ENCODE measurements around the gene MARCHF2. TPM values are rescaled to one million over a fixed set of nuclear protein-coding genes. Genes with fewer than 3 reads are reported as not detected.

The MARCHF2 gene
- polyA plus RNA-seq, 1 donor from 2014 or later: 67.9 TPM

DNA sequence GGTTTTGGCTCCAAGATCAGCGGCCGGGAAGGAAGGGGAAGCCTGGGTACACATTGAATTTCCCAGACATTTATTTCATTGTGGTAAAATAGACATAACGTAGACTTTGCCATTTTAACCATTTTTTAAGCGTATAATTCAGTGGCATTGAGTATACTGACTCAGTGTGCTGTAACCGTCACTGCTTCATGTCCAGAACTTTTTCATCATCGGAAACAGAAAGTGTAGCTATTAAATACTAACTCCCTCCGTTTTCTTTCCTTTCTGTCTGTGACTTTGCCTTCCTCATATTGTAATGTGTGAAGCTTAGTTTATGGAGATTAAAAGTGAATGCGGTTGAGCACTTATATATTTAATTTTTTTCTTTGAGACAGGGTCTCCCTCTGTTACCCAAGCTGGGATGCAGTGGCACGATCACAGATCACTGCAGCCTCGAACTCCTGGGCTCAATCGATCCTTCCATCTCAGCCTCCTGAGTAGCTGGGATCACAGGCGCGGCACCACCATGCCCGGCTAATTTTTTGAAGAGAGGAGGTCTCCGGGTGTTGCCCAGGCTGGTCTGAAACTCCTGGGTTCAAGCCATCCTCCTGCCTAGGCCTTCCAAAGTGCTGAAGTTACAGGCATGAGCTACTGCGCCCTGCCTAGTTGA is 33.1 kb downstream of the MARCHF2 start:
- peak overlapping the region; percentile 97 for H3K4me3 ChIP-seq (ENCODE audit: low read length)
- TF ChIP-seq EP300 (conservative IDR thresholded peaks at IDR 0.05; ENCODE audit: poor library complexity, severe bottlenecking) (no peak), RAD21 (conservative IDR thresholded peaks at IDR 0.05) (no peak), EZH2 (IDR thresholded peaks at IDR 0.05; ENCODE audit: borderline replicate concordance, insufficient read depth, low read length, poor library complexity, severe bottlenecking) (no peak), MXI1 (conservative IDR thresholded peaks at IDR 0.05; ENCODE audit: poor library complexity, severe bottlenecking) (no peak), SMC3 (conservative IDR thresholded peaks at IDR 0.05; ENCODE audit: poor library complexity) (no peak), POLR2AphosphoS5 (IDR thresholded peaks at IDR 0.05) (no peak), TAF1 (IDR thresholded peaks at IDR 0.05; ENCODE audit: low read depth) (no peak)
- TF ChIP-seq, protein P1, sequence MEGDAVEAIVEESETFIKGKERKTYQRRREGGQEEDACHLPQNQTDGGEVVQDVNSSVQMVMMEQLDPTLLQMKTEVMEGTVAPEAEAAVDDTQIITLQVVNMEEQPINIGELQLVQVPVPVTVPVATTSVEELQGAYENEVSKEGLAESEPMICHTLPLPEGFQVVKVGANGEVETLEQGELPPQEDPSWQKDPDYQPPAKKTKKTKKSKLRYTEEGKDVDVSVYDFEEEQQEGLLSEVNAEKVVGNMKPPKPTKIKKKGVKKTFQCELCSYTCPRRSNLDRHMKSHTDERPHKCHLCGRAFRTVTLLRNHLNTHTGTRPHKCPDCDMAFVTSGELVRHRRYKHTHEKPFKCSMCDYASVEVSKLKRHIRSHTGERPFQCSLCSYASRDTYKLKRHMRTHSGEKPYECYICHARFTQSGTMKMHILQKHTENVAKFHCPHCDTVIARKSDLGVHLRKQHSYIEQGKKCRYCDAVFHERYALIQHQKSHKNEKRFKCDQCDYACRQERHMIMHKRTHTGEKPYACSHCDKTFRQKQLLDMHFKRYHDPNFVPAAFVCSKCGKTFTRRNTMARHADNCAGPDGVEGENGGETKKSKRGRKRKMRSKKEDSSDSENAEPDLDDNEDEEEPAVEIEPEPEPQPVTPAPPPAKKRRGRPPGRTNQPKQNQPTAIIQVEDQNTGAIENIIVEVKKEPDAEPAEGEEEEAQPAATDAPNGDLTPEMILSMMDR (IDR thresholded peaks at IDR 0.05; ENCODE audit: poor library complexity, severe bottlenecking): no peak
- TF ChIP-seq, protein P2, sequence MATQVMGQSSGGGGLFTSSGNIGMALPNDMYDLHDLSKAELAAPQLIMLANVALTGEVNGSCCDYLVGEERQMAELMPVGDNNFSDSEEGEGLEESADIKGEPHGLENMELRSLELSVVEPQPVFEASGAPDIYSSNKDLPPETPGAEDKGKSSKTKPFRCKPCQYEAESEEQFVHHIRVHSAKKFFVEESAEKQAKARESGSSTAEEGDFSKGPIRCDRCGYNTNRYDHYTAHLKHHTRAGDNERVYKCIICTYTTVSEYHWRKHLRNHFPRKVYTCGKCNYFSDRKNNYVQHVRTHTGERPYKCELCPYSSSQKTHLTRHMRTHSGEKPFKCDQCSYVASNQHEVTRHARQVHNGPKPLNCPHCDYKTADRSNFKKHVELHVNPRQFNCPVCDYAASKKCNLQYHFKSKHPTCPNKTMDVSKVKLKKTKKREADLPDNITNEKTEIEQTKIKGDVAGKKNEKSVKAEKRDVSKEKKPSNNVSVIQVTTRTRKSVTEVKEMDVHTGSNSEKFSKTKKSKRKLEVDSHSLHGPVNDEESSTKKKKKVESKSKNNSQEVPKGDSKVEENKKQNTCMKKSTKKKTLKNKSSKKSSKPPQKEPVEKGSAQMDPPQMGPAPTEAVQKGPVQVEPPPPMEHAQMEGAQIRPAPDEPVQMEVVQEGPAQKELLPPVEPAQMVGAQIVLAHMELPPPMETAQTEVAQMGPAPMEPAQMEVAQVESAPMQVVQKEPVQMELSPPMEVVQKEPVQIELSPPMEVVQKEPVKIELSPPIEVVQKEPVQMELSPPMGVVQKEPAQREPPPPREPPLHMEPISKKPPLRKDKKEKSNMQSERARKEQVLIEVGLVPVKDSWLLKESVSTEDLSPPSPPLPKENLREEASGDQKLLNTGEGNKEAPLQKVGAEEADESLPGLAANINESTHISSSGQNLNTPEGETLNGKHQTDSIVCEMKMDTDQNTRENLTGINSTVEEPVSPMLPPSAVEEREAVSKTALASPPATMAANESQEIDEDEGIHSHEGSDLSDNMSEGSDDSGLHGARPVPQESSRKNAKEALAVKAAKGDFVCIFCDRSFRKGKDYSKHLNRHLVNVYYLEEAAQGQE (IDR thresholded peaks at IDR 0.05; ENCODE audit: borderline replicate concordance): no peak
- H3K9me2 ChIP-seq (ENCODE audit: insufficient read depth, low read length): no peaks in the 10 kb centered on the region
- H3K9me3 ChIP-seq (ENCODE audit: low read length): no peaks in the 10 kb centered on the region
- no peak overlapping the region for H2AFZ ChIP-seq (ENCODE audit: low read depth, low read length)
- H3K79me2 ChIP-seq (replicated peaks; ENCODE audit: insufficient read depth, low read length): peaks cover 57% of the 10 kb centered on the region
- peaks cover 28% of the 10 kb centered on the region for H4K20me1 ChIP-seq (ENCODE audit: insufficient read depth)
- peak overlapping the region; percentile 99 for H3K9ac ChIP-seq (ENCODE audit: low read length)
- H3K4me2 ChIP-seq (ENCODE audit: low read length): peak overlapping the region; percentile 50
- H3F3A ChIP-seq (ENCODE audit: insufficient read depth, low read length, poor library complexity, severe bottlenecking): no peaks in the 10 kb centered on the region
- H3K27ac ChIP-seq (ENCODE audit: low read length): peak overlapping the region; percentile 95
- no peaks in the 10 kb centered on the region for H3K36me3 ChIP-seq (ENCODE audit: insufficient read depth, low read length)
- no peaks in the 10 kb centered on the region for H3K27me3 ChIP-seq (ENCODE audit: insufficient read depth, low read depth, low read length)

DNA sequence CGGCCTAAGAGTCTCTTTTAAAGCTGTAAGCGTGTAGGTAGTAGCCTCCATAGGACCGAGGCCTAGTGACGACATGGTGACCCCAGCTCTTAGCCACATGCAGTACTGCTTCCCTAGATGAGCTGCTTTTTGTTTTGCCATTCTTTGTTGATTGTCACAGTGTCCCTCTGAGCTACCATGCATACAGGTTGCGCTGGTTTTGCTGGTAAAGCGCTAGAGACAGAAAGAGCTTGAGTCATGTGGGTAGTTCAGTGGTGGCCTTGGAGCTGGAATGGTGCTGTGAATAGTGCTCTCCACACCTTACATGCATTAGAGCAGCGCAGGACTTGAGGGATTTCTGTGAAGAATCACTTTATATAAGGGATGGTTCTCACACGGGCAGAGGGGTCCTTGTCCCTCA is 36.7 kb downstream of the MARCHF2 start:
- Histone ChIP-seq H3K9me3 (ENCODE audit: low read length) (no peaks in the 10 kb centered on the region), H3K9me2 (ENCODE audit: insufficient read depth, low read length) (no peaks in the 10 kb centered on the region), H3K4me3 (ENCODE audit: low read length) (peak overlapping the region; percentile 30), H3K27ac (ENCODE audit: low read length) (no peak overlapping the region), H3K9ac (ENCODE audit: low read length) (no peak overlapping the region), H2AFZ (ENCODE audit: low read depth, low read length) (no peak overlapping the region), H4K20me1 (ENCODE audit: insufficient read depth) (peaks cover 64% of the 10 kb centered on the region), H3K79me2 (replicated peaks; ENCODE audit: insufficient read depth, low read length) (peaks cover 93% of the 10 kb centered on the region), H3K4me2 (ENCODE audit: low read length) (no peak overlapping the region), H3K36me3 (ENCODE audit: insufficient read depth, low read length) (no peaks in the 10 kb centered on the region), H3F3A (ENCODE audit: insufficient read depth, low read length, poor library complexity, severe bottlenecking) (no peaks in the 10 kb centered on the region), H3K27me3 (ENCODE audit: insufficient read depth, low read depth, low read length) (no peaks in the 10 kb centered on the region)
- no peak for TF ChIP-seq MXI1 (conservative IDR thresholded peaks at IDR 0.05; ENCODE audit: poor library complexity, severe bottlenecking)
- no peak for TF ChIP-seq EP300 (conservative IDR thresholded peaks at IDR 0.05; ENCODE audit: poor library complexity, severe bottlenecking)
- no peak for TF ChIP-seq RAD21 (conservative IDR thresholded peaks at IDR 0.05)
- TF ChIP-seq POLR2AphosphoS5 (IDR thresholded peaks at IDR 0.05): no peak
- no peak for TF ChIP-seq SMC3 (conservative IDR thresholded peaks at IDR 0.05; ENCODE audit: poor library complexity)
- no peak for TF ChIP-seq EZH2 (IDR thresholded peaks at IDR 0.05; ENCODE audit: borderline replicate concordance, insufficient read depth, low read length, poor library complexity, severe bottlenecking)
- TF ChIP-seq, protein P2 (IDR thresholded peaks at IDR 0.05; ENCODE audit: borderline replicate concordance): no peak
- TF ChIP-seq, protein P1 (IDR thresholded peaks at IDR 0.05; ENCODE audit: poor library complexity, severe bottlenecking): no peak
- no peak for TF ChIP-seq TAF1 (IDR thresholded peaks at IDR 0.05; ENCODE audit: low read depth)

Measured in neural cell (in vitro differentiated cells).